ENCODE results near the gene PLAGL1.

DNA sequence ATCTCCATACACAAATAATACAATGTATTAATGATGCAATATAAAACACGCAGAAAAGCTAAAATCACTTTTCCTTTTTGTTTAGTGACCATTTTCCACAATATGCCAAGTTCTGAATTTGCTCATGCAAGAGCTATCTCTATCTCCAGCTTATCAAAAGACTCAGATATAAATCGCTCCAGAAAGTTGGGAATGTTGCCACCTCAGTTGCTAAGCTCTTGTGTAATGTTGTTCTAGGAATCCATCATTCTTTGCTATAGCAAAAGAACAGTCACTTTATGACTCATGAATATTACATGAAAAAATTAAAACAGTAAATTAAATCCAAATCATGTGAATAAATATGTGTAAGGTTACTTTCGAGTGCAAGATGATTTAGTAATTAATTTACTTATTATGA is 8.7 kb downstream of the PLAGL1 start:
- TF ChIP-seq ZNF234 (CRISPR knock-in tag; conservative IDR thresholded peaks at IDR 0.05) (no peak), ZSCAN25 (CRISPR knock-in tag; IDR thresholded peaks at IDR 0.05) (no peak), ELF4 (CRISPR knock-in tag; IDR thresholded peaks at IDR 0.05; ENCODE audit: borderline replicate concordance) (no peak), HDAC6 (IDR thresholded peaks at IDR 0.05; ENCODE audit: low read depth, low read length) (no peak), NR2F6 (IDR thresholded peaks at IDR 0.05) (no peak), NR2F6 (CRISPR knock-in tag; IDR thresholded peaks at IDR 0.05) (no peak), FOSL2 (CRISPR knock-in tag; IDR thresholded peaks at IDR 0.05) (no peak)
